CD4-positive, CD25-positive, alpha-beta regulatory T cell (primary cell): ENCODE data around the gene ZNF341. TPM values are rescaled to one million over a fixed set of nuclear protein-coding genes. Genes with fewer than 3 reads are reported as not detected.

Source experiments
- ATAC-seq, 2 donors: fragments of 150-1000 bp; cut with Tn5 transposase; one replicate each; pipeline ENCODE4 v1.10.0; 2021; ENCODE audit warnings: low read depth in 2 of 2, moderate number of reproducible peaks in 2 of 2, moderate library complexity in 1 of 2
- DNase-seq, 3 donors: peaks; one replicate each; pipeline versions ENCODE4 v3.0.0 to v3.0.0-alpha.2; 2012 to 2022; ENCODE audit warnings: mixed read lengths in 1 of 3
- H3K27ac ChIP-seq: one replicate; pipeline ENCODE4 v1.7.0; 2013; ENCODE audit warnings: mild to moderate bottlenecking, low read length; ENCODE audit not compliant: insufficient read depth, poor library complexity, severe bottlenecking
- H3K27me3 ChIP-seq: one replicate; pipeline ENCODE4 v1.7.0; 2013; ENCODE audit warnings: low read length; ENCODE audit not compliant: control insufficient read depth, insufficient read depth
- H3K36me3 ChIP-seq: one replicate; pipeline ENCODE4 v1.7.0; 2013; ENCODE audit warnings: mild to moderate bottlenecking, low read length, moderate library complexity; ENCODE audit not compliant: control insufficient read depth, insufficient read depth
- H3K4me1 ChIP-seq: 2 replicates; pipeline ENCODE4 v1.7.0; 2013; ENCODE audit warnings: mild to moderate bottlenecking, low read length; ENCODE audit not compliant: insufficient read depth, control insufficient read depth, poor library complexity, severe bottlenecking
- H3K4me3 ChIP-seq: one replicate; pipeline ENCODE4 v1.7.0; 2013; ENCODE audit warnings: low read depth, mild to moderate bottlenecking, low read length, moderate library complexity
- H3K9me3 ChIP-seq, 2 experiments: 1 replicate in 1 of 2; 2 replicates in 1 of 2; pipeline ENCODE4 v1.7.0; 2013; ENCODE audit warnings: low read length in 2 of 2, mild to moderate bottlenecking in 1 of 2, moderate library complexity in 1 of 2; ENCODE audit not compliant: control insufficient read depth in 2 of 2
- H3K27ac Mint-ChIP-seq, 3 donors: one replicate each; pipeline ENCODE4 v1.8.0; 2020 to 2022; ENCODE audit warnings: mild to moderate bottlenecking in 3 of 3, mixed read lengths in 3 of 3, moderate library complexity in 2 of 3
- H3K27me3 Mint-ChIP-seq: one replicate; pipeline ENCODE4 v1.8.0; 2022; ENCODE audit warnings: mild to moderate bottlenecking, mixed read lengths
- H3K36me3 Mint-ChIP-seq: one replicate; pipeline ENCODE4 v1.8.0; 2020; ENCODE audit warnings: mixed read lengths
- H3K4me1 Mint-ChIP-seq, 4 donors: one replicate each; pipeline ENCODE4 v1.8.0; 2020 to 2022; ENCODE audit warnings: mixed read lengths in 4 of 4, mild to moderate bottlenecking in 1 of 4
- H3K4me3 Mint-ChIP-seq, 4 donors: one replicate each; pipeline ENCODE4 v1.8.0; 2020 to 2022; ENCODE audit warnings: mild to moderate bottlenecking in 4 of 4, mixed read lengths in 4 of 4, moderate library complexity in 3 of 4
- H3K9me3 Mint-ChIP-seq, 7 donors: one replicate each; pipeline ENCODE4 v1.8.0; 2020 to 2022; ENCODE audit warnings: mixed read lengths in 7 of 7, mild to moderate bottlenecking in 3 of 7, moderate library complexity in 2 of 7
- polyA plus RNA-seq, 4 donors: library from polyadenylated mRNA; unstranded; fragments of 300-500 nt; fragmentation: Illumina TruSeq; gene quantifications; one replicate each; pipeline ENCODE4 v1.2.3, GENCODE V29; 2021
- total RNA-seq: library from RNA; stranded (reverse); gene quantifications from one replicate; pipeline ENCODE4 v1.2.3, GENCODE V29; 2022

Gene ZNF341
- total and polyA plus RNA-seq, 5 donors from 2014 or later, result 0.89 to 4.6 (median 1.3) TPM

DNA sequence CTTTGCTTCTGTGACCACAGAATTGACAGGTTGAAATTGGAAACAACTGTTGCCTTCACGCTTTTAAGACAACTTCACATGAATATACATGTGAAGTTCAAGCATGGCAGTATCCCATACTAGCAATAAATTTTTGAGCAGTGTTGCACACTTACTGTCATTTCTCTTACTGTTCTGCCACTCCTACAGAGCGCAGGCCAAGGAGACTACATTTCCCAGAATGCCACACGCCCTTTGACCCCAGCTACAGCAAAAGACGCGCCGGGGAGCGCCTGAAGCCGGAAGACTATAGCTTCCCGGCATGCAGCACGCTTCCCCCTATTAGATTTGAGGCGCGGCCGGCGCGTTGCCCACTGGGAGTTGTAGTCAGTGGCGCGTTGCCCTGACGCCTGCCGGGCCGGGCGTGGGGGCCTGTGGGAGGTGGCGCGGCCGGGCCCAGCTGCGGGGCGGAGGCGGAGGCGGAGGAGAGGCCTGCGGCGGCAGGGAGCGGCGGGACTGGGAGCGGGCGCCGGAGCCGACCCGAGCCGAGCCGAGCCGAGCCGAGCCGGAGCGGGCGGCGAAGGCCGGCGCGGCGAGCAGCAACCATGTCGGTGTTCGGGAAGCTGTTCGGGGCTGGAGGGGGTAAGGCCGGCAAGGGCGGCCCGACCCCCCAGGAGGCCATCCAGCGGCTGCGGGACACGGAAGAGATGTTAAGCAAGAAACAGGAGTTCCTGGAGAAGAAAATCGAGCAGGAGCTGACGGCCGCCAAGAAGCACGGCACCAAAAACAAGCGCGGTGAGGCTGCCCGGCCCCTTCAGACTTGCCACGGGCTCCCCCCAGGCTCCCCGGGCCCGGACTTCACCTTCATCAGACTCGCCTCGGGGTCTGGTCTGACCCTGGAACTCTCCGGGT is 79.3 kb downstream of the ZNF341 start, which contains the start of gene CHMP4B:
CHMP4B (plus strand) TSS at position 464 of the 891 bp plus-strand sequence; CDS start at position 585, 121 bp downstream.
- peak; percentile 98 to 99 (median 99) for DNase-seq
- peaks cover 8% of the 10 kb centered on the region for H3K27me3 Mint-ChIP-seq
- peaks cover 3% of the 10 kb centered on the region for H3K36me3 ChIP-seq
- peaks cover 39% of the 10 kb centered on the region for H3K4me1 ChIP-seq
- H3K36me3 Mint-ChIP-seq, result peaks cover 13% of the 10 kb centered on the region
- ATAC-seq, result peak; percentile 98 to 99
- H3K4me1 Mint-ChIP-seq, result peaks cover 5 to 50% (median 37%) of the 10 kb centered on the region in 4 donors
- H3K27ac ChIP-seq, result peak within 1 kb of the TSS; percentile 64
- H3K9me3 Mint-ChIP-seq, result no peaks in the 10 kb centered on the region
- H3K4me3 Mint-ChIP-seq, result peak within 1 kb of the TSS; percentile 90 to 100 (median 95)
- no peaks in the 10 kb centered on the region for H3K9me3 ChIP-seq
- H3K27me3 ChIP-seq, result no peaks in the 10 kb centered on the region
- H3K27ac Mint-ChIP-seq, result peak within 1 kb of the TSS; percentile 88 to 97 (median 90)
- H3K4me3 ChIP-seq, result peak within 1 kb of the TSS; percentile 87

DNA sequence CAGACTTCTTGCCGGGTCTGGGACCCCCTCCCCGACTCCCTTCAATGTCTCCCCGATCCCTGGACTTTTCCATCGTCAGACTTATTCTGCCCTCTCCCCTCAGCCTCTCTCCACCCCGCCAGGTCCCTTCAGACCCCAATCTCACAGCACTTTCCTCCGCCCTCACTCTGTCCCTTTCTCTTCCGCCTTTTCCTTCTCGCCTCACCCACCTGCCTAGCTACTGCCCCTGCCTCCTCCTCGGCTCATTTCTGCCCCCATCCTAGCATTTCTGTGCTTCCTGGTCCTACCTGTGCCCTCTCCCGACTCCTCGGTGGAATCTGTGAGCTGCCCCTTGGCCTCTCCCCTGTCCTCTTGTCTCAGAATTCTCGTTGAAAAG is 80.0 kb downstream of the ZNF341 start:
- Histone ChIP-seq H3K27ac (peak overlapping the region; percentile 64), H3K27me3 (no peaks in the 10 kb centered on the region), H3K4me3 (peak overlapping the region; percentile 87), H3K9me3 (no peaks in the 10 kb centered on the region), H3K36me3 (peaks cover 3% of the 10 kb centered on the region), H3K4me1 (peaks cover 39% of the 10 kb centered on the region)
- Mint-ChIP-seq H3K27me3 (peaks cover 1% of the 10 kb centered on the region), H3K27ac (peak overlapping the region; percentile 88 to 95 (median 90)), H3K36me3 (peaks cover 13% of the 10 kb centered on the region), H3K9me3 (no peaks in the 10 kb centered on the region), H3K4me1 (peaks cover 5 to 57% (median 39%) of the 10 kb centered on the region in 4 donors), H3K4me3 (peak overlapping the region; percentile 90 to 100 (median 94))
- DNase-seq (peak; percentile 5 to 42 (median 6)), ATAC-seq (no peak)

DNA sequence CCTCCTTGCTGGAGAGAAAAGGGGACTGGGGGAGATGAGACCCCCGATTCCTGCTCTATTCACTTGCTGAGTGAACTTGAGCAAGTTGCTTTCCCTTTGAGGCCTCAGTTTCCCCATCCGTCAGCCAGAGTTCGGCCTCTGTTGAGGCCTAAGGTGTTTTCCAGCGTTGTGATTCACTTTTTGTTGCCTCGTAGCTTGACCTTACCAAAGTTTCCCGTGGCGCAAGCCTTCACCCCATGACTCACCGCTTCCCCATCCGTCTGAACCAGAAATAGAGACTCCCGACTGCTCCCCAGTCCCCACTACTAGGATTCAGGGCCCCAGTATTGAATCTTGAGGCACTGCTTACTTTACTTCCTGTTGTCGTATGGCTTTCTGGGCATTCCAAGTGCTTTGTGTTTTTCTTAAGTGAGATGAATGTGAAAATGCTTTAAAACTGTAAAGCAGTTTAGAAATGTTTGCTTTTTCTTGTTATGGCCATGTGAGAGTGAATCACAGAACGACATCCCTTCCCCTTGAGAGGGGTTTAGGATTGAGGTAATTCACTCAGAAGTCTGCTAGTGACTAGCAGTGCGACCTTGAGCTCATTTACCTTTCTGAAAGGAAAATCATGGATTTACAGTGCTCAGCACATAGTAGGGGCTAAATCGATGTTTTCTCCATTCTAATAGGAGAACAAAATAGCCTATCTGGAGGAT is 80.5 kb downstream of the ZNF341 start:
- H3K4me1 ChIP-seq, result peaks cover 42% of the 10 kb centered on the region
- peak in 2 of 3 donors; percentile 13 to 35 for DNase-seq

DNA sequence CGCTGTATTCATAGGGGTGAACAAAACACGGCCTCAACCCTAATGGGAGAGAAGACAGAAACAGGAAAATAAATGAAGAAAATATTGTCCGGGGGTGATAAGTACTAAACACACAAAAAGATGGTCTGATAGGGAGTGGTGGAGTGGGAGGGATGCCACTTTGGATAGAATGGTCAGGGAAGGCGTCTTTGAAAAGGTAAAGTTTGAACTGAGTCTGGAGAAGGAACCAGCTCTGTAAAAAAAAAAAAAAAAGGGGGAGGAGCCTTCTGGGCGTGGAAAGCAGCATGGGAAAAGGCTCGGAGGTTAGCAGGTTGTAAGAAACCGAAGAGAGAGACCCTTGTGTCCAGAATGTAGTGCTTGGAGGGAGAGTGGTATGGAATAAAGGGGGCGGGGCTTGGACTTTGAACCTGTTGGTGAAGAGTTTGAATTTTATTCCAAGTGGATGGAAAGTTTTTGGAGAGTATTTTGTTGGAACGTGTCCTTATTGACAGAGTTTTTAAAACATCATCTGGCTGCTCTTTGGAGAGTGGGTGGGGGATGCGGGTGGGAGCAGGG is 81.2 kb downstream of the ZNF341 start:
- Histone ChIP-seq H3K36me3 (peaks cover 3% of the 10 kb centered on the region), H3K27me3 (no peaks in the 10 kb centered on the region), H3K4me3 (peak overlapping the region; percentile 87), H3K4me1 (peaks cover 42% of the 10 kb centered on the region), H3K9me3 (no peaks in the 10 kb centered on the region), H3K27ac (no peak overlapping the region)
- no peaks in the 10 kb centered on the region for H3K27me3 Mint-ChIP-seq
- H3K4me3 Mint-ChIP-seq, result peak overlapping the region; percentile 90 to 100 (median 94)
- peak overlapping the region in 2 of 3 donors; percentile 90 to 95 for H3K27ac Mint-ChIP-seq
- no peak for ATAC-seq
- peaks cover 15 to 69% (median 49%) of the 10 kb centered on the region in 4 donors for H3K4me1 Mint-ChIP-seq
- DNase-seq, result peak in 1 of 3 donors; percentile 30
- no peaks in the 10 kb centered on the region for H3K9me3 Mint-ChIP-seq
- H3K36me3 Mint-ChIP-seq, result peaks cover 19% of the 10 kb centered on the region

More for the DNA sequence above, 80.5 kb downstream of the ZNF341 start:
- Mint-ChIP-seq H3K4me3 (peak overlapping the region; percentile 90 to 100 (median 94)), H3K27ac (peak overlapping the region; percentile 88 to 95 (median 90)), H3K9me3 (no peaks in the 10 kb centered on the region), H3K36me3 (peaks cover 13% of the 10 kb centered on the region), H3K4me1 (peaks cover 8 to 62% (median 42%) of the 10 kb centered on the region in 4 donors), H3K27me3 (no peaks in the 10 kb centered on the region)
- H3K27me3 ChIP-seq, result no peaks in the 10 kb centered on the region
- peaks cover 3% of the 10 kb centered on the region for H3K36me3 ChIP-seq
- peak overlapping the region; percentile 87 for H3K4me3 ChIP-seq
- H3K9me3 ChIP-seq, result no peaks in the 10 kb centered on the region
- ATAC-seq, result no peak
- peak overlapping the region; percentile 64 for H3K27ac ChIP-seq

DNA sequence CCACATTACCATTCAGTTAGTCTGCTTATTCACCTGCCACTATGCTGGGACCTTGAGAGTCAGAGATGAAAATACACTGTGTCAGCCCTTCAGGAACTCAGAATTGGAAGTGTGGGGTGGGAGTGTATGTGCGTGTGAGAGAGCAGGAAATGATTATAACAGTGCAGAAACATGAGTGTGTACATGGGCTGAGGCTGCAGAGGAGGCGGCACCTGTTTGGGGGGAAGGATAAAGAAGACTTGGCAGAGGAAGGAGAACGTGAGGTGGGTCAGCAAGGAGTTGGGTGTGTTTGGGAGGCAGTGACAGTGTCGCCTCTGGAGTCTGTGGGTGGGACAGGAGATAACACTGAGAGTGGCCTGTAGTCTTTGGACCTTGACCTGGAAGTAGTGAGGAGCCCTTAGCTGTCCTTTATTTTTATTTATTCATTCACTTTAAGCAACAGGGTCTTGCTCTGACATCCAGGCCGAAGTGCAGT is 82.5 kb downstream of the ZNF341 start:
- Mint-ChIP-seq H3K27ac (peak overlapping the region in 2 of 3 donors; percentile 31 to 83), H3K4me1 (peaks cover 16 to 82% (median 59%) of the 10 kb centered on the region in 4 donors), H3K9me3 (no peaks in the 10 kb centered on the region), H3K36me3 (peaks cover 21% of the 10 kb centered on the region), H3K4me3 (peak overlapping the region; percentile 62 to 90 (median 80)), H3K27me3 (no peaks in the 10 kb centered on the region)
- Histone ChIP-seq H3K4me1 (peaks cover 42% of the 10 kb centered on the region), H3K27ac (no peak overlapping the region), H3K36me3 (peaks cover 8% of the 10 kb centered on the region), H3K27me3 (no peaks in the 10 kb centered on the region), H3K9me3 (no peaks in the 10 kb centered on the region), H3K4me3 (no peak overlapping the region)
- DNase-seq (peak in 1 of 3 donors; percentile 50), ATAC-seq (no peak)

DNA sequence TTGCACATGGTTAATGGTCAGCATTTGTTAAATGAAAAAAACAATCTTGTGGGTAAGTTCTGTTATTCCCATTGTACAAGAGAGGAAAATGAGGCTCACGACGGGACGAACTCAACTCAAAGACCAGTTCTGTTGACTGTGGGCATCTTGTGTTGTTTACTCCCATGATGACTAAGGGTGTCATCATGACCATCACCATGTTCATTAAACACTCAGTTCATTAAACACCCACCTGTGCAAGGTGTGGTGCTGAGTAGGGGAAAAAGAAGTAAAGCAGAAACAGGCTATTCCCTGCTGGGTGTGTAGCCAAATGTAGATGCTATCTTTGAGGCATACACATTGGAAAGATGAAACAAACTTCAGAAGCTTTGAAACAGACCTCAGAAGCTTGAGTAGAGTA is 83.9 kb downstream of the ZNF341 start:
- Histone ChIP-seq H3K4me1 (peaks cover 42% of the 10 kb centered on the region), H3K27ac (no peak overlapping the region), H3K9me3 (no peaks in the 10 kb centered on the region), H3K36me3 (peaks cover 8% of the 10 kb centered on the region), H3K27me3 (no peaks in the 10 kb centered on the region), H3K4me3 (no peak overlapping the region)
- ATAC-seq (no peak), DNase-seq (no peak)
- no peak overlapping the region for H3K27ac Mint-ChIP-seq
- no peaks in the 10 kb centered on the region for H3K27me3 Mint-ChIP-seq
- H3K4me3 Mint-ChIP-seq, result peak overlapping the region in 1 of 4 donors; percentile 76
- peaks cover 23 to 92% (median 68%) of the 10 kb centered on the region in 4 donors for H3K4me1 Mint-ChIP-seq
- H3K36me3 Mint-ChIP-seq, result peaks cover 25% of the 10 kb centered on the region
- H3K9me3 Mint-ChIP-seq, result no peaks in the 10 kb centered on the region

DNA sequence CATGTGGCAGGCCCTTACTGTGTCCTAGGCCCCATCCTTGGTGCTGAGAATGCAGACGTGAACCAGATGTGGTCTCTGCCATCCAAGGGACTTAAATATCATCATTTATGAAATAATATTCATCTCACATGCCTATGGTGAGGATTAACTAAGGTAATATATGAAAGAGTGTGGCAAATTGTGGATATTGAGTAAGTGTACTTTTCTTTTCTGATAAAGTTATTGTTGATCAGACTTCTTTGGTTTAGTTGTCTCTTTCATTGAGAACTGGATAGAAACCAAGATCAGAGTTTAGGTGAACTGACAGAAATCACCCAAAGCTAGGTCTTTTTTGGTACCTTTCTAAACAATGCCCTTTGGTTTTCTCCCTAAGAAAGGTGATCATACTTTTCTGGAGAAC is 84.4 kb downstream of the ZNF341 start:
- H3K36me3 Mint-ChIP-seq, result peaks cover 25% of the 10 kb centered on the region
- peaks cover 23 to 89% (median 66%) of the 10 kb centered on the region in 4 donors for H3K4me1 Mint-ChIP-seq
- peaks cover 42% of the 10 kb centered on the region for H3K4me1 ChIP-seq
- H3K27ac Mint-ChIP-seq, result peak overlapping the region in 2 of 3 donors; percentile 49 to 78
- peak overlapping the region in 1 of 4 donors; percentile 76 for H3K4me3 Mint-ChIP-seq
- H3K9me3 ChIP-seq, result no peaks in the 10 kb centered on the region
- H3K27ac ChIP-seq, result no peak overlapping the region
- no peaks in the 10 kb centered on the region for H3K27me3 Mint-ChIP-seq
- H3K27me3 ChIP-seq, result no peaks in the 10 kb centered on the region
- peaks cover 8% of the 10 kb centered on the region for H3K36me3 ChIP-seq
- H3K9me3 Mint-ChIP-seq, result no peaks in the 10 kb centered on the region
- H3K4me3 ChIP-seq, result no peak overlapping the region
- ATAC-seq, result no peak
- no peak for DNase-seq
